Tibial nerve (tissue), 4 donors: ENCODE measurements around the gene TKTL1. TPM values are rescaled to one million over a fixed set of nuclear protein-coding genes. Genes with fewer than 3 reads are reported as not detected.
"Not testable (repeated sequence)": the region's sequence is repeated elsewhere in the genome, so short reads cannot be mapped to it uniquely, and the experiment has no call there.

Experiments used
- DNase-seq, 2 donors: peaks; one replicate each; pipeline ENCODE4 v3.0.0-alpha.2; 2019; ENCODE audit warnings: low spot score in 2 of 2
- H3K27ac ChIP-seq, 4 donors: fragments of 200-600 bp; sonication (generic) in 3 of 4; one replicate each; pipeline ENCODE4 v1.5.1; 2017 to 2019; ENCODE audit warnings: mild to moderate bottlenecking in 1 of 4
- H3K27me3 ChIP-seq, 2 donors: fragments of 200-600 bp; sonication (generic) in 1 of 2; one replicate each; pipeline versions ENCODE4 v1.5.1 to v1.6.0; 2017 to 2019
- H3K36me3 ChIP-seq, 3 donors: fragments of 200-600 bp; sonication (generic); one replicate each; pipeline ENCODE4 v1.5.1; 2018 to 2019
- H3K4me1 ChIP-seq, 4 donors: fragments of 200-600 bp; sonication (generic) in 3 of 4; one replicate each; pipeline ENCODE4 v1.5.1; 2017 to 2019
- H3K4me3 ChIP-seq, 4 donors: fragments of 200-600 bp; sonication (generic) in 3 of 4; one replicate each; pipeline ENCODE4 v1.5.1; 2017 to 2019; ENCODE audit warnings: mild to moderate bottlenecking in 1 of 4, moderate library complexity in 1 of 4
- H3K9me3 ChIP-seq, 4 donors: fragments of 200-600 bp; sonication (generic) in 3 of 4; one replicate each; pipeline ENCODE4 v1.5.1; 2017 to 2019
- CTCF ChIP-seq, 5 experiments: fragments of 200-600 bp in 3 of 5; fragments of 450-650 bp in 2 of 5; sonication (generic) in 3 of 5; IDR thresholded peaks; one replicate each; pipeline ENCODE4 v1.5.1; 2016 to 2019; ENCODE audit warnings: antibody characterized with exemption in 5 of 5, mild to moderate bottlenecking in 3 of 5, moderate library complexity in 2 of 5
- EP300 ChIP-seq, 2 donors: sonication (generic); formaldehyde crosslinking; IDR thresholded peaks; one replicate each; pipeline ENCODE4 v1.6.1; 2017; ENCODE audit warnings: antibody characterized with exemption in 2 of 2, mild to moderate bottlenecking in 1 of 2
- POLR2A ChIP-seq, 2 donors: fragments of 450-650 bp; IDR thresholded peaks; one replicate each; pipeline ENCODE4 v1.6.1; 2017; ENCODE audit warnings: antibody characterized with exemption in 2 of 2, mild to moderate bottlenecking in 2 of 2, moderate library complexity in 2 of 2
- WGBS, 2 donors: methylation state at CpG; one replicate each; pipeline ENCODE4 v1.1.5; 2018; 5-methylcytosine and 5-hydroxymethylcytosine counted together
- total RNA-seq, 4 donors: library from RNA; depleted of rRNA; stranded (reverse); fragments of >200 nt; gene quantifications; one replicate each; pipeline ENCODE4 v1.1.0, GENCODE V29; 2016

Gene TKTL1
- total RNA-seq, 4 donors from 2014 or later: not detected

- DNase-seq: no peak
- TF ChIP-seq EP300 (IDR thresholded peaks at IDR 0.05) (no peak), CTCF (IDR thresholded peaks at IDR 0.05) (no peak), POLR2A (IDR thresholded peaks at IDR 0.05) (no peak)
- no peak overlapping the region for H3K27ac ChIP-seq
- peaks cover 0 to 4% (median 0%) of the 10 kb centered on the region in 4 donors for H3K4me1 ChIP-seq
- no peaks in the 10 kb centered on the region for H3K36me3 ChIP-seq
- no peaks in the 10 kb centered on the region for H3K27me3 ChIP-seq
- no peak overlapping the region for H3K4me3 ChIP-seq
- 90 to 93% methylated on average over 24 to 29 of the region's 29 CpGs for WGBS, 2 donors
- H3K9me3 ChIP-seq: no peaks in the 10 kb centered on the region
Measured at GRCh38 chrX:154332561-154332960, 37.0 kb downstream of the TKTL1 start.

DNA sequence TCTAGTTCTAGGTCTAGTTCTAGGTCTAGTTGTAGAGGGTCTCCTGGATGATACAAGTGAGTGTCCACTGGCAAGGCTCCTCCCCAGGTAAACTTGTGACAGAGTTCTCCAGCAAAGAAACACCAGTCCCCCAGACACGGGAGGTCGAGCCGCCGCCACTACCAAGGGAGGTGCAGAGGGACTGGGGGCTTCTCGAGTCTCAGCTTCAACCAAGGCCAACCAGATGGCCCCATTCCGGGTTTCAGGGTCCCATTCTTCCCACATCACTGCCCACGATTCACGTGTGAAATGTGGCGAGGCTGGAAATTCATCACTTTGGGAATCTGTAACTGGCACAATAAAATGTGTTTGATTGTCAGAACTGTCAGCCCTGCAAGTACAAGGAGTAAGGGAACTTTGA, 37.5 kb downstream of the TKTL1 start:
- H3K4me3 ChIP-seq: no peak overlapping the region
- H3K36me3 ChIP-seq: no peaks in the 10 kb centered on the region
- no peaks in the 10 kb centered on the region for H3K9me3 ChIP-seq
- no peaks in the 10 kb centered on the region for H3K27me3 ChIP-seq
- no peak overlapping the region for H3K27ac ChIP-seq
- no peaks in the 10 kb centered on the region for H3K4me1 ChIP-seq
- no peak for TF ChIP-seq CTCF (IDR thresholded peaks at IDR 0.05)
- DNase-seq: no peak
- 80 to 86% methylated on average over 1 to 9 of the region's 9 CpGs for WGBS, 2 donors

- 70 to 82% methylated on average over 6 of the region's 6 CpGs for WGBS, 2 donors
- Histone ChIP-seq H3K4me3 (no peak overlapping the region), H3K27me3 (no peaks in the 10 kb centered on the region), H3K27ac (no peak overlapping the region), H3K4me1 (no peaks in the 10 kb centered on the region), H3K36me3 (no peaks in the 10 kb centered on the region), H3K9me3 (no peaks in the 10 kb centered on the region)
- TF ChIP-seq POLR2A (IDR thresholded peaks at IDR 0.05) (no peak), CTCF (IDR thresholded peaks at IDR 0.05) (no peak), EP300 (IDR thresholded peaks at IDR 0.05) (no peak)
- DNase-seq: no peak
Measured at GRCh38 chrX:154333837-154334271, 38.3 kb downstream of the TKTL1 start.

DNA sequence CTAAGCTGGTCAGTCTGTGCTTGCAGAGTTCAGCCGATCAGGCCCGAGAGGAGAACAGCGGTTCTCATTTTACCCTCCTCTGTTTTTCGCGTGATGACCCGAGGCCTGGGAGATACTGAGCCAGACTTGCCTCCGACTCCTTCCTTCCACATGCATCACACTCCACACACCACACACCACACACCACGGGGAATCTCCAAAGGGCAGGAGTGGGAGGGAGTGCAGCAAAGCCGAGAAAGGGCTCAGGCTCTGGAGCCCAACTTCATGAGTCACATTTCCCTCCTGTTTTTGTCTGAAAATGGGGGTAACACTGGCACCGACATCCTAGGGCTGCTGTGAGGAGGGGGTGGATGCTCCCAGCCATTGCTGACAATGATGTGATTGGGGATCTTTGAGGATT, 38.9 kb downstream of the TKTL1 start:
- no peak overlapping the region for H3K27ac ChIP-seq
- H3K36me3 ChIP-seq: no peaks in the 10 kb centered on the region
- H3K9me3 ChIP-seq: no peaks in the 10 kb centered on the region
- no peak for DNase-seq
- WGBS, 2 donors: 40 to 53% methylated on average over 9 to 10 of the region's 10 CpGs
- no peaks in the 10 kb centered on the region for H3K4me1 ChIP-seq
- H3K27me3 ChIP-seq: no peaks in the 10 kb centered on the region
- no peak overlapping the region for H3K4me3 ChIP-seq
- no peak for TF ChIP-seq POLR2A (IDR thresholded peaks at IDR 0.05)
- no peak for TF ChIP-seq EP300 (IDR thresholded peaks at IDR 0.05)
- TF ChIP-seq CTCF (IDR thresholded peaks at IDR 0.05): no peak

GRCh38 chrX:154341399-154342298, 46.1 kb downstream of the TKTL1 start:
- not testable (repeated sequence) for H3K36me3 ChIP-seq, H3K4me3 ChIP-seq, H3K4me1 ChIP-seq, H3K9me3 ChIP-seq, H3K27me3 ChIP-seq, DNase-seq, H3K27ac ChIP-seq
- no CpG with 5 or more reads among the region's 115 CpGs for WGBS, 2 donors

- not testable (repeated sequence) for H3K9me3 ChIP-seq, H3K27ac ChIP-seq, H3K27me3 ChIP-seq, H3K4me3 ChIP-seq, H3K4me1 ChIP-seq, DNase-seq, H3K36me3 ChIP-seq
- WGBS, 2 donors: no CpG with 5 or more reads among the region's 16 CpGs
Measured at GRCh38 chrX:154343063-154343462, 47.5 kb downstream of the TKTL1 start.

DNA sequence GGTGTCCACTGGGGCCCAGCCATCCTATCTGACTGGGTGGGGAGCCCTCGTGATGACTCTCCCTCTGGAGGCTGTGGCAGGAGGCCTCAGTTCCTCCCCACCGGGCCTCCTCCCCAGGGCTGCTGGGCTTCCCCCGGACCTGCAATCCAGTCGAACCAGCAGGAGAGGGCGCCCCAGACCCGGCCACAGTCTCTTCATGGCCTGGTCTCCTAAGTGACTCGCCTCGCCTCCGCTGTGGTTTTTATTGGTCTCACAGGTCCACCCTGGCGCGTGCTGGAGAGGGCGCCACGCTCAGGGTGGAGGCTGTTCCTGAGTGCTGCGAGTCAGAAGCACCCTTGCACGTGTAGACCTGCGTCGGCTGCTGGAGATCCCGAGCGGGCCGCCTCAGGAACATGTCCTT, 48.0 kb downstream of the TKTL1 start:
- not testable (repeated sequence) for H3K27me3 ChIP-seq, DNase-seq, H3K36me3 ChIP-seq, H3K4me3 ChIP-seq, H3K9me3 ChIP-seq, H3K4me1 ChIP-seq, H3K27ac ChIP-seq
- no CpG with 5 or more reads among the region's 20 CpGs for WGBS, 2 donors
